Left lobe of liver (tissue), 2 donors: Measurements from ENCODE around the gene ITPRID2. TPM values are rescaled to one million over a fixed set of nuclear protein-coding genes. Genes with fewer than 3 reads are reported as not detected.
"Not testable (repeated sequence)": the region's sequence is repeated elsewhere in the genome, so short reads cannot be mapped to it uniquely, and the experiment has no call there.

Experiments used
- ATAC-seq: fragments of 200-7000 bp; cut with Tn5 transposase; one replicate; pipeline ENCODE4 v1.9.1; 2020; ENCODE audit warnings: mild to moderate bottlenecking, moderate library complexity
- DNase-seq: peaks from one replicate; pipeline ENCODE4 v3.0.0-alpha.2; 2020; ENCODE audit warnings: low spot score
- total RNA-seq: library from RNA; stranded (reverse); gene quantifications from one replicate; pipeline ENCODE4 v1.2.1, GENCODE V29; 2021
- donor health status: DM: no; HTN: no; CAD: no; lungs with moderate emphysema.
- donor health status: DM: no; HTN: yes; CAD: no.

ITPRID2 gene
- total RNA-seq, 1 donor from 2014 or later = 96.4 TPM

- no peak for ATAC-seq
- no peak for DNase-seq
Measured at GRCh38 chr2:181957668-181958067, 66.1 kb downstream of the ITPRID2 start.

- DNase-seq (no peak), ATAC-seq (no peak)
Measured at GRCh38 chr2:181958726-181959125, 67.2 kb downstream of the ITPRID2 start.

GRCh38 chr2:181959508-181959907 is 68.0 kb downstream of the ITPRID2 start:
- ATAC-seq (no peak), DNase-seq (no peak)

GRCh38 chr2:181961167-181961566 is 69.6 kb downstream of the ITPRID2 start:
- not testable (repeated sequence) for ATAC-seq, DNase-seq

- ATAC-seq (no peak), DNase-seq (no peak)
Measured at GRCh38 chr2:181962142-181962541, 70.6 kb downstream of the ITPRID2 start.

- DNase-seq (no peak), ATAC-seq (peak; percentile 99)
Measured at GRCh38 chr2:181970160-181970794, 78.7 kb downstream of the ITPRID2 start.

- no peak for ATAC-seq
- no peak for DNase-seq
Measured at GRCh38 chr2:181971032-181971431, 79.5 kb downstream of the ITPRID2 start.

GRCh38 chr2:181972431-181973170 is 81.1 kb downstream of the ITPRID2 start:
- ATAC-seq = no peak
- no peak for DNase-seq

- DNase-seq (no peak), ATAC-seq (no peak)
Measured at GRCh38 chr2:181973171-181973783, 81.7 kb downstream of the ITPRID2 start.

- DNase-seq = no peak
- ATAC-seq = no peak
Measured at GRCh38 chr2:181977661-181978350, 86.3 kb downstream of the ITPRID2 start.

- ATAC-seq (no peak), DNase-seq (no peak)
Measured at GRCh38 chr2:181978351-181979150, 87.0 kb downstream of the ITPRID2 start.

Other genes starting within 250 kb of the ITPRID2 start
- not detected for gene CERKL, start 234.6 kb upstream of the ITPRID2 start, total RNA-seq
- not detected for gene NEUROD1, start 211.2 kb upstream of the ITPRID2 start, total RNA-seq
- 7.2 TPM for gene PPP1R1C, start 94.1 kb downstream of the ITPRID2 start, total RNA-seq